ENCODE measurements around the gene DGKQ. TPM values are rescaled to one million over a fixed set of nuclear protein-coding genes. Genes with fewer than 3 reads are reported as not detected.

Gene DGKQ
- total RNA-seq = 28.2 and 28.9 TPM in 2 replicates

DNA sequence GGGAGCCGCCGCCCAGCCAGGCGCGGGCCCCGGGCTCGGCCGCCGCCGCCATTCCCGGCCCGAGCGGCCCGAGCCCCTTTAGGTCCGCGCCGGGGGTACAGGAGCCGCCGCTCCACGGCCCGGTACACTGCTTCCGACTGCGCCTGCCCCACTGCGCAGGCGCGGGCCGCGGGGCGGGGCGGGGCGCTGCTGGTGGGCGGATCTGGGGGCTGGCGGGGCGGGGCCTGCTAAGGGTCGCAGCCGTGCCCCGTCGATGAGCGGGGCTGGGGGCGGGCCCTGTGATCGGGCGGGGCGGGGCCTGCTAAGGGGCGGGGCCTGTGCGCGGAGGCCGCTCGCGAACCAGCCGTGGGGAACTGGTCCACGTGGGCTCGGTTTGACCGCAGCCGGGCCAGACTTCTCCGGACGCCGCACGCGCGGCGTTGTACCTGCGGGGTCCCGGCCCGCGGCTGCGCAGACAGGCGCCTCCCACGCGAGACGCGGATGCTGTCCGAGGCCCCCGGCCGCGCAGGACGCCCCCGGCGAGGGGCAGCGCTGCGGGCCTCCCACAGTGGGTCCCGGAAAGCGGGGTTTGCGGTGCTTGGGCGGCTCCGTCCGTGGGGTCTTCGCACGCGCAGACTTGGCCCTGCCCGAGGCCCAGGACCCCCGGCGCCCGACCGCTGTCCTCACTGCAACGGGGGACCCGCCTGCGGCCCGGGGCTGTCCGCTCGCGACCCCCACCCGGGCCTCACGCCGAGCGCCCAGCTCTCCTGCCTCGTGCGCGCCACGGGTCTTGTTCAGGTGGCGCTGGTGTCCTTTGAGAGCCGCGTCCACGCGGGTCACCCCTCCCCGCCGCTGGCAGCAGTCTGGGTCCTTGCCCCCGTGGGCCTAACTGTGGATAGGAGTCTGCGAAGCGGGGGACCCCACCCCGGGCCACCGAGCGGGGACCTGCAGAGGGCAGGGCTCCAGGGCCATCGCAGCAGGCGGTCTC, at the start of gene DGKQ:
DGKQ (minus strand) TSS at position 139 of the 967 bp plus-strand sequence; CDS start at position 52, 87 bp downstream.
- DNase-seq = peak; percentile 91

- no peak for DNase-seq
Measured at GRCh38 chr4:1022739-1023066, 49.3 kb upstream of the DGKQ start.

DNA sequence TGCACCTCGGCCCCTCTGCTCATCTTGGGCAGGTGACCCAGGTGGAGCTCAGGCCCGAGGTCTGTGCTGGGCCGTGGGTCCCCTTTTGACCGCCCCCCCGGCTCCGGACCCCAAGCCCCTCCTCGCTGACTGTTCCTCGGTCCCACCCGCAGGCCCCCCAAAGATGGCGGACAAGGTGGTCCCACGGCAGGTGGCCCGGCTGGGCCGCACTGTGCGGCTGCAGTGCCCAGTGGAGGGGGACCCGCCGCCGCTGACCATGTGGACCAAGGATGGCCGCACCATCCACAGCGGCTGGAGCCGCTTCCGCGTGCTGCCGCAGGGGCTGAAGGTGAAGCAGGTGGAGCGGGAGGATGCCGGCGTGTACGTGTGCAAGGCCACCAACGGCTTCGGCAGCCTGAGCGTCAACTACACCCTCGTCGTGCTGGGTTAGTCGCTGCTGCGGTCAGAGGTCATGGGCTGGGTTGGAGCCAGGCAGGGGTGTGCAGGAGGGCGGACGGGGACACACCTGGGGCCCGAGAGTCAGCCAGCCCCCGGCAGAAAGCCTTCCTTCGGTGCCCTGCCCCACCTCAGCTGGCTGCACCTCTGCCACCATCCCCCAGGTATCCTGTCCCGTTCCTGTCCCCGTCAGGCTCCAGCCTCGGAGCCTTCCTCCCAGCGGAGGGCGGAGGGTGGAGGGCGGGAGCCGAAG, 48.8 kb upstream of the DGKQ start:
- DNase-seq = no peak

DNA sequence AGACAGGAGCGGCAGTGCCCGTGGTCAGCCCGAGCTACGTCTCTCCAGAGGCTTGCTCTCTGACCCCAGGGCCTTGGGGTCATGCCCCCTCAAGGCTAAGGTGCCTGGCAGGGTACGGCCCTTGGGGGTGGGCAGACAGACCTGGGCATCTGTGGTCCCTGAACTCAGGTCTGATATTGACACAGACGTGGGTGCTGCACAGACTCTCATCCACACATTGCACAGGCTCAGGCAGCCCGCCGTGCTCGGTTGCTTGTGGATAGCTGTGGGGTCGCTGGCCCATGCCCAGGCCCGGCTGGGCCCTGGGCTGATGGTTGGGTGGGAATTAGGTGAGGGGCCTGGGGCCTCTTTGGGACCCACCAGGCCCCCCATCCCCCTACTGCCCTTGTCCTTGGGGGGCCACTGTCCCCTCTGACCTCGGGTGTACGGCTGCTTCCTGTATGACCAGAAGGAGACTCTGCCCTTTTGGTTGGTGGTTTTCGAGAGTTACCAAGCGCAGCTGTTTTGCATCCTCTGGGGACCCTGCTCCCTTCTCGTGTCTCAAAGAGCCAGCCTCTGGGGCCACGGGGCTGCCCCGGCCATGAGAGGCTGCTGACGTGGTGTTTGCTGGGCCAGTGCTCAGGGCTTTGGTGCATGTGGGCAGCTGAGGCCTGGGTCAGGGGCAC, 48.1 kb upstream of the DGKQ start:
- no peak for DNase-seq

GRCh38 chr4:1019729-1020470, 46.5 kb upstream of the DGKQ start:
- no peak for DNase-seq

DNA sequence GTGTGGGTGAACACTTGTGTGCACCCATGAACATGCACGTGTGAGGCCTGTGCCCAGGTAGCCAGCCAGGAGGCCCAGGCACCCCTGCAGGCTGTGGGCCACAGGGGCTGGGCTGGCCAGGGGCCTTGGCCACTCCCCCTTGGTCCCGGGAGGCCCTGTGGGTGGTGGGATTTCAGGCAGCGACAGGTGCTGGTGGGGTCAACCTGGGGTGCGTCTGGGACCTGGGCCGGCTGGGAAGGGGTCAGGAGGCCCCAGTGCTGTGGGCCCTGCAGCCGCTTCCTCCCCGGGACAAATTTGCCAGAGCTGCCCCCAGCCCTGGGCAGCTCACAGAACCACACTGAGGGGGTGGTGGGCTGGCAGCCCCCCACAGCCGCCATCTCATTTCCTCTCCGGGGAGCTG, 46.0 kb upstream of the DGKQ start:
- DNase-seq = no peak

GRCh38 chr4:1018147-1019020, 45.0 kb upstream of the DGKQ start:
- no peak for DNase-seq

- no peak for DNase-seq
Measured at GRCh38 chr4:1017706-1018105, 44.3 kb upstream of the DGKQ start.

GRCh38 chr4:1017211-1017610, 43.8 kb upstream of the DGKQ start:
- no peak for DNase-seq

GRCh38 chr4:1015746-1016145, 42.4 kb upstream of the DGKQ start:
- no peak for DNase-seq

DNA sequence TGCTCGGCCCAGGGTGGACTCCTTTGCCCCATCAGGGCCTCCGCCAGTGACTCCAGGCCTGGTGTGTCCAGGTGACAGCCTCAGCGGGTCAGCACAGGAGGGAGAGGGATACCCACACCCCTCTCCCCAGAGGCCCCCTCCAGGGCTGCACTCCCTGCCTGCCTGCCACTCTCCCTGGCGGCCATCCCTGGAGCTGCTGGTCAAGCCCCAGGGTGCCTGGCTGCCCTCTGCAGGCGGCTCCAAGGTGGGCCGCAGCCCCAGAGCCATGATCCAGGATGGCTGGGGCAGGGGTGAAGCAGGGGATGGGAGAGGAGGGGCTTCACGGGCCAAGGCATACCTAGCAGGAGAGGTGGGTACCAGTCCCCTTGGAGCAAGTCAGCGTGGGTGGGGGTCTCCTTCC, 41.8 kb upstream of the DGKQ start:
- no peak for DNase-seq

DNA sequence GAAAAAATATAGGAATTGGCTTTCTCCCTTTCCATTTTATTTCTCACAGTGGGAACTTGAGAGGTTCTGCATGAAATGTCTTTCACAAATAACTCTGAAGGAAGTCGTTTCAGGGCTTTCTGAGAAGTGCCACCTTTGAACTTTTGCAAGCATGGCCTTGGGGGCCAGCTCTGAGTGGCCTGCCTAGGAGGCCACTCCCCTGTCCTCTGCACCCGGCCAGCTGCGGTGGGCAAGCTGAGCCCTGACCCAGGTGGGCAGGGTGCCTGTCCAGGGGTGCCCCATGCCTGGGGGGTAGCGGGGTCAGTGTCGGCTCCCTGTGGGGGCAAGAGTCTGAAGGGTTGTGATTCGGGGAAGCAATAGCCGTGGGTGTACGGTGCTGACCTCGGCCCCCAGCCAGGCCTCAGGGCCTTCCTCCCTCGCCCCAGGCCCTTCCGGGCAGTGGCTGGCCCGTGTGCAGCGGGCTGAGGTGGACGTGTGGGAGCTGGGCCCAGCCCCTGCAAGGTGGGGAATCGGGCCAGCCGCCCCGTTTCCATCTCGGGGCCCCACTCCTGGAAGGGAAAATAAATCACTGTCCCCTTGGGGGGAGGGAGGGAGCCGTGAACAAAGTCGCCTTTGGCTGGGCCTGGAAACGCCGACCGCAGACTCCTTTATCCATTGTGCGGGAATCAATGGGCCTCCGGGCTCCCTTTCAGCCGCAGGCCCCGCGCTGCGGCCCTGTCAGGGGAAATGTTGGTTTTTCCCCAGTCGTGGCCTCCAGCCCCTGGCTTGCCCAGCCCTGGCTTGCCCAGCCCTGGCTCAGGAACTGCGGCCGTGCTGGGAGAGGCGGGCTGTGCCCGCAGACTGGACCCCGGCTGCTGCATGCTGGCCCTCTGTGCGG, 41.2 kb upstream of the DGKQ start:
- DNase-seq = no peak

DNA sequence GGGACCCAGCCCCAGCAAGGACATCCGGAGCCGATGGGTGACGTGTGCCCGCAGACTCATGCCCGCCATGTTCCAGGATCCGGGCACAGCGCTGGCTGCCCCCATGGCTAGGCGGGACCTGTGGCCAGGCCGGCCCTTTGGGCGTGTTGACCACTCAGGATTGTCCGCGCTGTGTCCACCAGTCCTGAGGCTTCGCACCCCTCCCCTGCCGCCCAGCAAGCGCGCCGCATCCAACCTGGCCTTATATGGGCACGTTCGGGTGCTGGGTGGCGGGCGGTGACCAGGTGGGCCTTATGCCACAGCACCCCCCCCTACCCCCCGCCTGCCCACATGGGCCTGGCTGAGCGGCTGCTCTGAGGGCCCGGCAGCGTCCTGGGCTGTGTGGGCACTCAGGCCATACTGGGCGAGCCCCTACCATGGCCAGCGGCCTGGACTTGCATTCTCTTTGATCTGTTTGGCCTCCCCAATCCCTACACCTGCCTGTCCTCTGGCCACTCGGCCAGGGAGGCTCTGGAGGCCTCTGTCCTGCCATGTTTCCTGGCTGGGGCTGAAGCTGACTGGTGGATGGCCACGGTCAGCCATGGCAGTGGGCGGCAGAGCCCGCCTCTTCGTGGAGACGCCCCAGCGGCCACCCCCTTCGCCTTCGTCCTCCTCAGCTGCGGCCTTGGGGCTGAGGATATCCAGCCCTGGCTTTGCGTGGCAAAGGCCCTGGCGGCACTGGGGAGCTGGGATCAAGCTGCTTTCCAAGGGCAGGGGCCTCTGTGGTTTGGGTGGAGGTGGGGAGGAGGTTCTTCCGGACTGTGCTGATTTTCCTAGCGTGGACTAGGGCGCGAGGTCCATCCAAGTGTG, 40.1 kb upstream of the DGKQ start:
- no peak for DNase-seq

DNA sequence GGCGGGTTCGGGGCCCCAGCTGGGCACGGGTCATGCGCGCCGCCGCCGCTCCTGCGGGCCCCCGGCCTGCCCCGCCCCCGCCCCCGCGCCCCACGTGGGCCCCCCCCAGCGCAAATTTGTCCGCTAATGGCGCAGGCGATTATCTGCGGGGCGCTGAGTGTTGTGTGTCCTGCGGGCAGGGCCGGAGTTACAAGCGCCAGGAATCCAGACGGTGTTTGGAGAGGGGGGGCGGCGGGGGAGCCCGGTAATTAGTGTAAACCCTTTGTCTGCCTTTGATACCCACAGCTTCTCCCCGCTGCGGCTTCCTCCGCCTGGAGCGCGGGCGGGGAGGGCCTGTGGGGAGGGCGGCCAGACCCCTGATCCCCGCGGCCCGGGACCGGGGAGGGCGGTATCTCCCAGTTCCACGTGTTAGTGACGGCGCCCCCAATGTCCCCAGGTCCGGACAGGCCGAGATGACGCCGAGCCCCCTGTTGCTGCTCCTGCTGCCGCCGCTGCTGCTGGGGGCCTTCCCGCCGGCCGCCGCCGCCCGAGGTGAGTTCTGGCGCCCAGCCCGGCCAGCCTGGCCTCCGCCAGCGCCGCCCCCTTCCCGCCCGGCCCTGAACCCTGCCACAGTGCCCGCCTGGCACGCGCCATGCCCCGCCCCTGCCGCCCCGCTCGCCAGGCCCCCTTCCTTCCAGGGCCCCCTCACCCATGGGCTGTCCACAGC, 38.8 kb upstream of the DGKQ start:
- DNase-seq = peak; percentile 50

DNA sequence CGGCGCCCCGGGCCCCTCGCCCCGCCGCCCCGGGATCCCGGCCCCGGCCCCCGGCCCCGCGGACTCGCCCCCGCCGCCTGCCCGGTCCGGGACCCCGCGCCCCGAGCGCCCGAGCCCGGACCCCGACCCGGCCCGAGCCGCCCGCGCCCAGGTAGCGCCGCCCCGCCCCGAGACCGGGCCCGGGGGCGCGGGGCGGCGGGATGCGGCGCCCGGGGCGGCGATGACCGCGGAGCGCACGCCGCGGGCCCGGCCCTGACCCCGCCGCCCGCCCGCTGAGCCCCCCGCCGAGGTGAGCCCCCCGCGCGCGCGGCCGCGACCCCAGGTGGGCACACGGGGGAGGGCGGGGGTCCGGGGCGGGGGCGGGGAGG, 38.3 kb upstream of the DGKQ start:
- DNase-seq = no peak

DNA sequence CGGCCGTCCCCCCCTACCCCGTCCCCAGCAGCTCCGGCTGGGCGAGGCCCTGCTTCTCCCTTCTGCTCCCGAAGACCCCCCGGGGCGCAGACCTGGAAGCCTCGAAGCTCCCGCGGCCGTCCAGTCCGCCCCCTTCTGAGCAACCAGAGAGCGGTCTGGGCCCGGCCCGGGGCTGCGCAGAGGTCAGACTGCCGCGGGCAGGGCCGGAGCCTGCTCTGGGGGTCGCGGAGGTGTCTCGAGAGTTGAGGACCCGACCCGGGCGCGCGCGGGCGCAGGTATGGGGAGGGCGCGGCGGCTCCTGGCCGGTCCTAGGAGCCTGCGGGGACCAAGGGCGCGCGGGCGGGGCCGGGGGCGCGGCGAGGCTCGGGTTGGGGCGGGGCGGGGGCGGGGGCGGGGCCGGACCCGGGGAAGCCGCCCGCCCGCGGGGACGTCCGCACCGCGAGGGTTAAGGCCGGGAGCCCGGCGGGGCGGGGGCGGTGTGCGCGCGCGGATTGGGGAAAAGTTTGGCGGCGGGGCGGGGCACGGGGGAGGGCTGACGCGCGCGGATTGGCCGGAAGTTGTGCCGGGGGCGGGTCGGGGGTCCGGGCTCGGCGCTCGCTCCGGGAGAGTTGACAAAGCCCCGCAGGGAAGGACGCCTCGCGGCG, 37.8 kb upstream of the DGKQ start, which contains the start of gene FGFRL1:
FGFRL1 (plus strand) TSS at position 605 of the 644 bp plus-strand sequence. CDS start 860 bp downstream, outside the sequence.
- DNase-seq = peak; percentile 87

GRCh38 chr4:1010395-1011021, 37.1 kb upstream of the DGKQ start:
- peak; percentile 43 for DNase-seq
